KG1 (cell line): ENCODE measurements around the gene NUP214.
A peak's percentile ranks its signal among the peaks of the same experiment; 100 is the strongest.

ENCODE experiments used
- DNase-seq: peaks from one replicate; lab custom pipeline; 2025; lab: John Stamatoyannopoulos, UW

Gene NUP214

GRCh38 chr9:131125288-131126058, at the start of gene NUP214:
TSS of gene NUP214 (plus strand) at chr9:131125586. CDS start at chr9:131125705, 119 bp downstream.
- DNase-seq = peak; percentile 97

- DNase-seq = no peak
Observed at GRCh38 chr9:131076347-131077195, 48.8 kb upstream of the NUP214 start.

- DNase-seq = no peak
Observed at GRCh38 chr9:131078427-131079366, 46.7 kb upstream of the NUP214 start.

- no peak for DNase-seq
Observed at GRCh38 chr9:131080589-131080988, 44.8 kb upstream of the NUP214 start.

GRCh38 chr9:131081868-131082267, 43.5 kb upstream of the NUP214 start:
- DNase-seq = no peak

- DNase-seq = no peak
Observed at GRCh38 chr9:131082774-131083512, 42.4 kb upstream of the NUP214 start.

GRCh38 chr9:131084661-131085369, 40.6 kb upstream of the NUP214 start:
- no peak for DNase-seq

GRCh38 chr9:131085370-131086122, 39.8 kb upstream of the NUP214 start:
- DNase-seq = no peak

- no peak for DNase-seq
Observed at GRCh38 chr9:131087354-131087893, 38.0 kb upstream of the NUP214 start.

GRCh38 chr9:131090025-131090787, 35.2 kb upstream of the NUP214 start:
- no peak for DNase-seq

GRCh38 chr9:131091352-131091992, 33.9 kb upstream of the NUP214 start:
- no peak for DNase-seq

- DNase-seq = no peak
Observed at GRCh38 chr9:131092030-131092429, 33.4 kb upstream of the NUP214 start.

GRCh38 chr9:131092548-131093440, 32.6 kb upstream of the NUP214 start:
- DNase-seq = no peak

GRCh38 chr9:131094015-131094414, 31.4 kb upstream of the NUP214 start:
- DNase-seq = no peak

GRCh38 chr9:131094622-131095021, 30.8 kb upstream of the NUP214 start:
- DNase-seq = no peak

- no peak for DNase-seq
Observed at GRCh38 chr9:131095666-131096268, 29.6 kb upstream of the NUP214 start.
